HG03097 (cell line): ENCODE results near the gene VSTM2B.
"Not testable (repeated sequence)": the region's sequence is repeated elsewhere in the genome, so short reads cannot be mapped to it uniquely, and the experiment has no call there.

ENCODE experiments used
- ATAC-seq: cut with Tn5 transposase; IDR thresholded peaks from one replicate; pipeline ENCODE4 v1.9.1; 2021; ENCODE audit not compliant: unreplicated experiment, low FRiP score

Gene VSTM2B

DNA sequence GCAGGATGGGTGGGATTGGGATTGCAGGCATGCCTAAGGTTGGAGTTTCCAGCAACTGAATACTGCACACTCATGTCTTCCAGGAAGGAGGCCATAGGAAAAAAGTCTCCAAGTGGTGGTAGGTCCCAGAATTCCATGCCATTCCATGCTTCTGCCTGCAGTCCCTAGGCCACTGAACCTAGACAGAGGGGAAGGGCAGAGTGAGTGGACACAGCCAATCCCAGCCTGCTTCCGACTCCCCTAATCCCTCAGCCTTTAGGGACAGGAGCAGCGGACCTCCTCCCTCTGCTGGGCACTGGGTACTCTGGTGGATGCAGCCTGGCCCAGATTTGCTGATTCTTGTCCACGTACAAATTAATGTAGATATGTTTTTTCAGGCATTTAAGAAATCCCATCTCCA, 17.0 kb downstream of the VSTM2B start:
- ATAC-seq, result no peak

DNA sequence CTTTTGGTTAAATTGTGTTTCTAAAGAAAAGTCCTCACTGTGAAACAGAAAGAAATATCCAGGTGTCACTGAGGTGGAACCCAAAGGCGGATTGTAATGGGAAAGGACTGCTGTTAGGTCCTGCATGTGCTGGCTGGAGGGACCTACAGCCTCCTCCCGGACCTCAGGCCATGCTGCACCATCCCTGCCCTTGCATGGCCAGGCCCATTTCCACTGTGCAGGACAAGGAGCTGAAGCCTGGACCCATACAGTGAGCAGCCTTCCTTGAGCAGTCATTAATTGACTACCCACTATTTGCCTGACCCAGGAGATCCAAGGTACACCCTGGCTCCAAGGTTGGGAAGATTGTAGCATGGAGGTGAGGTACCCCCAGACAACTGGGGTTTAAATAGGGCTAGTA, 17.6 kb downstream of the VSTM2B start:
- no peak for ATAC-seq

DNA sequence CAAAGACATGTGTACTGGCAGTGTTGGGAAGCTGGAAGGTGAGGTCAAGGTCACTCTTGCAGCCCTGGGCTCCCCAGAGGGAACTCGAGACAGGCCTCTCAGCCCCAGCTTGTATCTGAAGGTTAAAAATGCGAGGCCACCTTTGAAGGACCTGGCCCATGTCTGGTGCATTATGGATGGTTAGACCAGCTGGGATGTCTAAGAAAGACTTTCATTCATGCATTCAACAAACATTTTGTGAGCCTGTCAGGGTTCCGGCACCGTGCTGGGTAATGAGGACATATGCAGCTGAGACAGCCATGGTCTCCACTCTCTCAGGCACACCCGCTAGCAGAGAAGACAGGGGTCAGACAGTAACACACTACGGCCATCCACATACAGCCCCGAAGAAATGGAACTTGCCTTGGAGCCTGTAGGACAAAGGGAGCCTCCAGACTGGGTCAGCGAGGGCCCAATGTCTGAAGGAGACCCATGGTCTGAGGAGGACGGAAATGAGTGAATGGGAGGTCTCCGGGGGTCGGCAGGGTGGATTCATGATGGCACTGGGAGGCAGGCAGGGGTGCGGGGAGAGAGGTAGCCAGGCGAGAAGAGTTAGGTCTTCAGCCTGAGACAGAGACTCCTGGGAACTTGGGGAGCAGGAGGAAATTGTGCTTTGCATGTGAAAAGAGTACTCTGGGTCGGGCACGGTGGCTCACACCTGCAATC, 19.0 kb downstream of the VSTM2B start:
- ATAC-seq, result no peak

DNA sequence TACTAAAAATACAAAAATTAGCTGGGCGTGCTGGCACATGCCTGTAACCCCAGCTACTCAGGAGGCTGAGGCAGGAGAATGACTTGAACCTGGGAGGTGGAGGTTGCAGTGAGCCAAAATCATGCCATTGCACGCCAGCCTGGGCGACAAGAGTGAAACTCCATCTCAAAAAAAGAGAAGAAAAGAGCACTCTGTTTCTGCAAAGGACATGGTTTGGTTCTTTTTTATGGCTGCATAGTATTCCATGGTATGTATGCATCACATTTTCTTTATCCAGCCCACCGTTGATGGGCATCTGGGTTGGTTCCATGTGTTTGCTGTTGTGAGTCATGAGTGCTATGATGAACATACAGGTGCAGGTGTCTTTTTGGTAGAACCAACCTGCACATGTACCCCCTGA, 19.7 kb downstream of the VSTM2B start:
- not testable (repeated sequence) for ATAC-seq

DNA sequence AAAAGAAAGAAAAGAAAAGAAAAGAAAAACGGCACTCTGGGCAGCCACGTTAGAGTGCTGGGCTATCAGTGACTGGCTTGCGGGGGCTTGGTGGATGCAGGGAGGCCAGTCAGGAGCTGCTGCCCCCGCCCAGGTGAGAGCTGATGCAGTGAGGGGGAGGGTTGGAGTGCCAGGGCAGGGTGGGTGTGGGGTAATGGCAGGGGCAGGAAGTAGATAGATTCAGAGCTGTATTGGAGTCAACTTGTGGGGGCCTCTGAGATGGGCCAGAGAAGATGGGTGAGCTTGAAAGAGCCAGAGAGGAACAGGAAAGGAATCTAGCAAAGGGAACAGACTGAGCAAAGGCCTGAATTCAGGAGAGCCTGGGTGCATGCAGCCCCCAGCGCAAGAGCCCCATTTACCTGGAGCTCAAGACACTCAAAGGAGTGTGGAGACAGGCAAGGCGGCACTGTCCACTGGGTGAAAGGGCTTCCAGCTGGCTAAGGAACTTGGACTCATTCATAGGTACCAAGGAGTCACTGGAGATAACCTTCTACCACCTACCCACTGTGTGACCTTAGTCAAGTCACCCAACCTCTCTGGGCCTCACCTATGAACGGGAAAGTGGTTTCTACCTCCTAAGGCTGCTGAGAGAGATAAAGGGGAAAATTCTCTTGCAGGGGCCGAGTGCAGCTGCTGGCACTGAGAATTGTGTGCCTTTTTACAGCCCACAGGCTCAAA, 20.2 kb downstream of the VSTM2B start:
- no peak for ATAC-seq

DNA sequence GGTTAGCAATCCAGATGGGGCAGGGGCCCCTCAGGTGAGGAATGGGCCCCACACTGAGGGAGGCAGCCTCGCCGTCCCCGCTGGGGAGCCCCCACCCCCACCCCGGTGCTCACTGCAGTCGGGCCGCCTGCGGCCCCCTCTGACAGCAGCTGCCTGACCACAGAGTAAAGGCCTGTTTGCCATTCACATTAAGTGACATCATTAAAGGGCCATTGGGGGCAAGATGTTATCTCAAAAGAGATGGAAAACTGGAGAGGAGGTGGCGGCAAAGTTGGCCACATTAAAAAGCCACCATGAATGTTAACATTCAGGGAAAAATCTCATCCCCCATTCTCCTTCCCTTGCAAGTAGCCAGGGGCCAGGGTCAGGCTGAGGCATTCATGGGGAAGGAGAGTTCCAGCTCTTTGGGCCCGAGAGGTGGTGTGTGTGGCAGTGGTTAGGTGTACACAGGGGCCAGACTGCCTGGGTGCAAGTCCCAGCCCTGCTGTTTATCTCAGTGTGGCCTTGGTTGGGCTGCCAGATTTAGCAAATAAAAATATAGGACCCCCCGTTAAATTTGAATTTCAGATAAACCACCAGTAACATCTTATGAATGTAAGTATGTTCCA, 20.9 kb downstream of the VSTM2B start:
- no peak for ATAC-seq

DNA sequence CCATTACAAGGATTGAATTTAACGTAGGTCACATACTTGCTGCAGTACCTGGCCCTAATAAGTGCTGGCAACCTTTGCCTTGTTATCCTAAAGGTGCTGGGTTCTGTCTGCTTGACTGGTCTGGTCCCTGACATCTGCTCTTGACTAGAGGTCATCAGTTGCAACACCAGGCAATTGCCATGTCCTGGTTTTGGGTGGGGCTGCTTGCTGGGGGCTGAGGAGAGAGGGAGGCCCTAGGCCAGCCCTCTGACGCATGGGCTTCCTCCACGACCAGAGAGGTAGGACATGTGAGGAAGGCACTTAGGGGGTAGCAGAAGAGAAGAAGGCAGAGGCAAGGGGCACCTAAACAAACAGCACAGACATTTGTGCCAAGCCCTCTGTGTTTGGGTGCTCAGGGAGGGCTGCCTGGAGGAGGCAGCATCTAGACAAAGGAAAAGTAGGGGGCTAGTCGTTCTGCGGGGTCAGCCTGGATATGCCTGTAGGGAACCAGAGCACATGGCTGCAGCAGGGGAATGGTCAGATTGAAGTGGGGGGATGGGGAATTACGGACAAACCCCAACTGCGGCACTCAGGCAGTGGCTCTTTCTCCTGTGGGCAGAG, 21.7 kb downstream of the VSTM2B start:
- no peak for ATAC-seq

DNA sequence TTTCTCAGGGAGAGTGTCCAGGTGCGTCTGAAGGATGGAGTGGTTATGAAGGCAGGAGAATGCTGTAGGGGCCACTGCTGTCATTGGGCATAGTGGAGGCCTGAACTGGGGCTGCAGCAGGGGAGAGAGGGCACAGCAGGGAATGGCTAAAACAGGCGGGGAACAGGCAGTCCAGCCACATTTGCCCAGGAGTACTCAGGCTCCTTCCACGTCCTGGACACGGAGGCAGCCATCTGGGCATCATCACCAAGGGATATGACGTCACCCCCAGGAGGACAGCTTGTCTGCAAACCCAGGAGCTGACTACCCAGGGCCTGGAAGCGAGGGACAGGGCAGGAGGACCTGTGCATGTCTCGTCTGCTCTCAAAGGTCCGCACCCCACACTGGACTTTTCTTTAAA, 22.2 kb downstream of the VSTM2B start:
- no peak for ATAC-seq

DNA sequence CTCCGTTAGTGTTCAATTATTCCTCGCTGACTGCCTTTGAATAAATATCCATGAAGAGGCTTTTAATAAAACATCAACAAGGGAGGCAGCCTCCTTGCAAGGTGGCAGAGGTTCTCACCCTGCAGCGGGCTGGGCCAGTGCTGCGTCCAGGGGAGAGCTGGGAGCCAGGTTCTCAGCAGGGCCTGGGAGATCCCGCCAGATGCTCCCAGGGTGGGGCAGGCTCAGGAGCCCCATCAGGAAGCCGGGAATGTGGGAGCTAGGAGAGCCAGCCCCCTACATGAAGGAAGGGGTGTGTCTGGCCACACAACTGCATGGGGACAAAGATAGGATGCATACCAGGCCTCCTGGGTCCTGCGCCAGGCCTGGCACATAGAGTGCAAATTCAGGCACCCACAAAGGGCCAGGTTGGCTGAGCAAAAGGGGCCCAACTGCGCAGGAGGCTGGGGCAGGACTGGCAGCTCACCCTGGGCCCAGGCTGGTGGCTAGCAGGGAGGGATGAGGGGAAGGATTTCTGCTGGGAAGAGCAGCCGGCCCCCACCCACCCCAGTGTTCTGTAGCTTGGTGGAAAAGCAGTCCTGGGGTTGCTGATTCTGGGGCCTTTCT, 22.8 kb downstream of the VSTM2B start:
- no peak for ATAC-seq

DNA sequence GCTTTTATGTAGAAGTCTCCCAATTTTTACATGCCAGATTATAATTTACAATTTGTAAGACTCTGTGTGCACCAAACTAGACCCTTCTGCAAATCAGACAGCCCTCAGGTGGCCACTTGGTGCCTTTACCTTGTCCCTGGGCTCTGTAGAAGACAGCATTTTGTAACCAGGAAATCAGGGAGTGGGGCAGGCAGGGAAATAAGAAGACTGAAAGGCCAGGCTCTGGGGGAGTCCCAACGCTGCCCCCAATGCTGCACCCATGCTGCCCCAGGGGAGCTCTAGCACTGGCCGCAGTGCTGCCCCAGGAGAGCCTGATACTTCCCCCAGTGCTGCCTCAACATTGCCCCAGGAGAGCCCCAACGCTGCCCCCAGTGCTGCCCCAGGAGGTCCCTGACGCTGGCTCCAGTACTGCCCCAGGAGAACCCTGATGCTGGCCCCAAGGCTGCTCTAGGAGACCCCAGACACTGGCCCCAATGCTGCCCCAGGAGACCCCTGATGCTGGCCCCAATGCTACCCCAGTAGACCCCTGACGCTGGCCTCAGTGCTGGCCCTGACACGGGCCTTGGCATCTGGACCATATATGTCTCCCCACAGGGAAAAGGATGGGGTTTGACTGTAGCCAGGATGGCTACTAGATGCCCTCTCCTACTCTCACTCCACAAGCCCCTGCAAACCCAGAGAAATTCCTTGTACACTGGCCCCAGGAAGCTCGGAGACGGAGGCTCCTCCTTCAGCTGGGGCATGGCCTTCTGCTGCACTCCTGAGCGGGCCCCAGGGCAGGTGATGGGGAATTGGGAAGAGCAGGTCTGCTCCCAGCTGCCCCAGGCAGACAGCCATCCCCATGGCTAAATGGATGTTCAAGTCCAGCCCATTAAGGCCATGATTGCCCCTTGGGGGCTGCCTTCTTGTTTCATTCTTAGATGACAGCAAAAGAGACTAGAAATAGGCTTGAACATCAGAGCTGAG, 23.6 kb downstream of the VSTM2B start:
- no peak for ATAC-seq

DNA sequence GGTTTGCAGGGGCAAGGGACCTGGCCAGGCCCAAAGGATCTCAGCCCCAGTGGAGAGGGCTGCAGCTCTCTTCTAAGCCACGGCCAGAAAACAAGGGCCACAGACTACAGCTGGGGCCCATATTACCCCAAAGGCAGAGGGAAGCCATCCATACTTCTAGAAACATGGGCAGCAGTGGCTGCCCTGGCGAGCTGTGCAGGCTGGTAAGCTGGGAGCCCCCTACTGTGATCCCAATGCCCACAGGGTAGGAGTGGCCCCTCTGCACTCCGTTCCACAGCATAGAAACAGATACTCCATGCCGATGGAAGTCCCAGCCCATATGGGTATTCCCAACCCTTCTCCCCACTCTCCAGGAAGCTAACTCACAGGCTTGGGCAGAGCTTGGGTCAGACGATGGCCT, 25.1 kb downstream of the VSTM2B start:
- no peak for ATAC-seq

DNA sequence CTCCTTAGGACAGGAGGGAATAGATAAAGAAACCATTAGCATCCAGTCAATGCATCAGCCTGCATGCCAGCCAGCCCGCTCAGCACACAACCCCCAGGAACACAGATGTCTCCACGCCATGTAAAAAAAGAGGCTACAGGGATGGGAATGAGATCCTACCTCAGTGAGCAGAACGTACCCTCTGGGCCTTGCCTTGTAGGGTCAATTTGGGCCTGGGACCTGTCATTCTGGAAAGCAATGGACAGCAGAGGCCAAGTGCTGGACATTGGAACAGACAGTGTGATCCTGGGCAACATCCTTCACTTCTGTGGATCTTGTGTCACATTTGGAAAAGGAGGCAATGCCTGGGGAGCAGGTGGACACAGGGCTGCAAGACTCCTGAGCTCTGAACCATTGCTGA, 26.0 kb downstream of the VSTM2B start:
- no peak for ATAC-seq

DNA sequence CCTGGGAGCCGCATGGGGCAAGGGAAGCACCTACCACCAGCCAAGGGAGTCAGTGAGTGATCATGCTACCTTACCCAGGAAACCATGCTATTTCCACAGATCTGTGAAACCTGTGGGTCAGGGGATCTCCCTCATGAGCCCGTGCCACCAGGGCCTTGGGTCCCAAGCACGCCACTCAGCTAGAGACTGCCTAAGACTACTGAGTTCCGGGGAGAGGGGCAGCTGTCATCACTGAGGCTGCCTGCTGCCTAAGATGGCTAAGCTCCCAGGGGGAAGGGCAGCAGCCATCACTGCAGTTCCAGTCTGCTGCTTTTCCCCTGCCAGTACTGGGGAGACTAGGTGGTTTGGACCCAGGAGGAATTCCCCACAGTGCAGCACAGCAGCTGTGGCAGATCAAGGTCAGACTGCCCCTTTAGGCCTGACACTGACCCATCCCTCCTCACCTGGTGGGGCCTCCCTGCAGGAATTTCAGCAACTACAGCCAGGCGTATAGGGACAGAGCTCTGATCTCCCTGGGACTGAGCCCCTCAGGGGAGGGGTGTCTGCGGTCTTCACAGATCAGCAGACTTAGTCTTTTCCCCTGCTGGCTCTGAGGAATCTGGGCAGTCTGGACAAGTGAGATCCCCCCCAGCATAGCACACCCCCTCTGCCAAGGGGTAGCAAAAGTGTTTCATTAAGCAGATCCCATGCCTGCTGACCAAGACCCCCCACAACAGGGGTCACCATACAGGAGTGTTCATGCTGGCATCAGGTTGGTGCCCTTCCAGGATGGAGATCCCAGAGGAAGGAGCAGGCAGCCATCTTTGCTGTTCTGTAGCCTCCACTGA, 26.9 kb downstream of the VSTM2B start:
- no peak for ATAC-seq

DNA sequence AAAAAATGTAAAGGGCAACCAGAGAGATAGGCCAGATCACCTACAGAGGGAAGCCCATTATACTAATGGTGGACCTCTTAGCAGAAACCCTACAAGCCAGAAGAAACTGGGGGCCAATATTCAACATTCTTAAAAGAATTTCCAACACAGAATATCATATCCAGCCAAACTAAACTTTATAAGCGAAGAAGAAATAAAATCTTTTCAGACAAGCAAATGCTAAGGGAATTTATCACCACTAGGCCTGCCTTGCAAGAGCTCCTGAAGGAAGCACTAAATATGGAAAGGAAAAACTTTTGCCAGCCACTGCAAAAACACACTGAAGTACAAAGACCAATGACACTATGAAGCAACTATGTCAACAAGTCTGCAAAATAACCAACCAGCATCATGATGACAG, 28.4 kb downstream of the VSTM2B start:
- ATAC-seq, result no peak

DNA sequence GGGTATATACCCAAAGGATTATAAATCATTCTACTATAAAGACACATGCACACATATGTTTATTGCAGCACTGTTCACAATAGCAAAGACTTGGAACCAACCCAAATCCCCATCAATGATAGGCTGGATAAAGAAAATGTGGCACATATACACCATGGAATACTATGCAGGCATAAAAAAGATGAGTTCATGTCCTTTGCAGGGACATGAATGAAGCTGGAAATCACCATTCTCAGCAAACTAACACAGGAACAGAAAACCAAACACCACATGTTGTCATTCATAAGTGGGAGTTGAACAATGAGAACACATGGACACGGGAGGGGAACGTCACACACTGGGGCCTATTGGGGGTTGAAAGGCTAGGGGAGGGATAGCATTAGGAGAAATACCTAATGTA, 33.3 kb downstream of the VSTM2B start:
- ATAC-seq, result not testable (repeated sequence)

DNA sequence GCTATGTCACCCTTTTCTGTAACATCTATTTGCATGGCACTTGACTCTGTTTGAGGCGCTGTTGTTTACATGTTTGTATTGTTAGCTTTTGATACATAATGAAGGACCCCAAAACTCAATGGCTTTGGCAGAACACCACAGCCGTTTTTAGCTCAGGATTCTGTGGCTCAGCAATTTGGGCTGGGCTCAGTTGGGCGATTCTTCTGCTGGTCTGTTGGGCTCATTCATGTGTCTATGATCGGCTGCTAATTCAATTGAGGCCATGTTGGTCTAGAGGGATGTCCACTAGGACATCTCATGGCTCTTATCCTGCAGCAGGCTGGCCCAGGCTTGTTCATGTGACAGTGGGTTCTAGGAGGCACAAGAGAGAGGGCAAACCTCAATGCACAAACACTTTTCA, 33.9 kb downstream of the VSTM2B start:
- no peak for ATAC-seq

DNA sequence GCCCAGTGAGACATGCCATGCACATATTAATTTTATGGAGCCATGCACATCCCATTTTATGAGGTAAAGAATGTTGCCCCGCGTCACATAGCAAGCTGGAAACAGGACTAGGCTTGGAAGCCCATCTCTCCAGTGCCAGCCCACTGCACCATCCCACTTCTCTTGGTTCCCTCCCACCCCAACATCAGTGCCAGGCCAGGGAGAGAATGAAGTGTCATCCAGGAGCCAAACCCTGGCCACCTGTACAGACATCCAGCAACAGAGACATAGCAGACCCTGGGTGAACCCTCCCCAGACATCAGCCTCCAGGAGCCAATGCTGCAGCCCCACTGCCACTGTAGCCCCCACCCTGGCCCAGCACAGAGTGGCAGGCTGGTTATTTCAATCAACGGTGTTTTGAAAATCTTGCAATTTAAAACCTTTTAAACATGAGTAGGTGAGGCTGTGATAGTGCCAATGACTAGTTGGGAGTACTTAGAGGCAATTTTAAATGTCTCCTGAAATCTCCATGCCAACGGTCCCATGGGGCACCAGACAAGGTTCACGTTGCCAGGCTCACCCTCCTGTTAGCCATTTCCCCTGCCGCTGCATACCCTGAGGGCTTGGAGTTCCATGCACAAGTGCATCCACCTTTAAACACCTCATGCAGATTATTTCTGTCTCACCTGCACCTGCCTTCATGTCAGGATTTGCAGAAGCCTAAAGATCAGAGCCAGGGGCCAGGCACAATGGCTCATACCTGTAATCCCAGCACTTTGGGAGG, 34.7 kb downstream of the VSTM2B start:
- ATAC-seq, result no peak

DNA sequence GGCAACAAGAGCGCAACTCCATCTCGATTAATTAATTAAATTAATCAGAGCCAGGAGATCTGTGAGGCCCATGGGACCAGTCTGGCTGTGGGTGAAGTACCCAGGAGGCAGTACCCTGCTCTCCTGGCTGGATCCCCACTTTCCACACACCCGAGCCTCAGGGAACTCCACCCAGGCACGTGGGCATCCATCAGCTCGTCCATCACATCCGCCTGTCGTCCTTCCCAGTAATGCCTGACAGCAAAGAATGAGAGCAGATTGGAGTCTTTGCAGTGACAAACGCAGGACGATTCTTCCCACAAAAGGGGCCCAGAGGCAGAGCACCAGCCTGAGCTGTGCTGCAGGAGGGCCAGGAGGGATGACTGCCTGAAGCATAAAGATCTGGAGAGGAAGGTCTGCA, 35.8 kb downstream of the VSTM2B start:
- ATAC-seq, result no peak
